Measurements from ENCODE around the gene PHACTR3. TPM values are rescaled to one million over a fixed set of nuclear protein-coding genes. Genes with fewer than 3 reads are reported as not detected.

PHACTR3 gene
- total and polyA plus RNA-seq, 2 of the 8 experiments (the other 6 are each of a cell fraction or from before 2014, with no cell fraction given): 0.05 to 0.13 TPM

DNA sequence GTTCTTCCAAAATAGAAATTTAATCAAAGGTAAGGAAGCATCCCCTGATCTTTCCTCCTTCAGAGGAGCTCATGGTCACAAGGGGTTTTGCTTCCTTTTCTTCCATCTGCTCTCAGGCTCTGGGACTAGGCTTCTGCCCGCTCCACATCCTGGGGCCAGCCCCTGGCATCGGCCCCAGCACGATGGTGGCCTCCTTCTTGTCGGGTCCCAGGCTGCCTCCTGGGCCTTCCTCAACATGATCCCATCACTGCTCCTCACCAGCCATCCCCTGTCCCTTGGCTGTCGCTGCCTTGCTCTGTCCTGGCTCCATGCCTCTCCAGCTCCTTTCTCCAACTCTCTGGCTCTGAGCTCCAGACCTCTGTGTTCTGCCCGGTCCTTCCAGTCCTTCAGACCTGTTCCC is 4.1 kb downstream of the PHACTR3 start (continued):
- TF ChIP-seq, protein P1, sequence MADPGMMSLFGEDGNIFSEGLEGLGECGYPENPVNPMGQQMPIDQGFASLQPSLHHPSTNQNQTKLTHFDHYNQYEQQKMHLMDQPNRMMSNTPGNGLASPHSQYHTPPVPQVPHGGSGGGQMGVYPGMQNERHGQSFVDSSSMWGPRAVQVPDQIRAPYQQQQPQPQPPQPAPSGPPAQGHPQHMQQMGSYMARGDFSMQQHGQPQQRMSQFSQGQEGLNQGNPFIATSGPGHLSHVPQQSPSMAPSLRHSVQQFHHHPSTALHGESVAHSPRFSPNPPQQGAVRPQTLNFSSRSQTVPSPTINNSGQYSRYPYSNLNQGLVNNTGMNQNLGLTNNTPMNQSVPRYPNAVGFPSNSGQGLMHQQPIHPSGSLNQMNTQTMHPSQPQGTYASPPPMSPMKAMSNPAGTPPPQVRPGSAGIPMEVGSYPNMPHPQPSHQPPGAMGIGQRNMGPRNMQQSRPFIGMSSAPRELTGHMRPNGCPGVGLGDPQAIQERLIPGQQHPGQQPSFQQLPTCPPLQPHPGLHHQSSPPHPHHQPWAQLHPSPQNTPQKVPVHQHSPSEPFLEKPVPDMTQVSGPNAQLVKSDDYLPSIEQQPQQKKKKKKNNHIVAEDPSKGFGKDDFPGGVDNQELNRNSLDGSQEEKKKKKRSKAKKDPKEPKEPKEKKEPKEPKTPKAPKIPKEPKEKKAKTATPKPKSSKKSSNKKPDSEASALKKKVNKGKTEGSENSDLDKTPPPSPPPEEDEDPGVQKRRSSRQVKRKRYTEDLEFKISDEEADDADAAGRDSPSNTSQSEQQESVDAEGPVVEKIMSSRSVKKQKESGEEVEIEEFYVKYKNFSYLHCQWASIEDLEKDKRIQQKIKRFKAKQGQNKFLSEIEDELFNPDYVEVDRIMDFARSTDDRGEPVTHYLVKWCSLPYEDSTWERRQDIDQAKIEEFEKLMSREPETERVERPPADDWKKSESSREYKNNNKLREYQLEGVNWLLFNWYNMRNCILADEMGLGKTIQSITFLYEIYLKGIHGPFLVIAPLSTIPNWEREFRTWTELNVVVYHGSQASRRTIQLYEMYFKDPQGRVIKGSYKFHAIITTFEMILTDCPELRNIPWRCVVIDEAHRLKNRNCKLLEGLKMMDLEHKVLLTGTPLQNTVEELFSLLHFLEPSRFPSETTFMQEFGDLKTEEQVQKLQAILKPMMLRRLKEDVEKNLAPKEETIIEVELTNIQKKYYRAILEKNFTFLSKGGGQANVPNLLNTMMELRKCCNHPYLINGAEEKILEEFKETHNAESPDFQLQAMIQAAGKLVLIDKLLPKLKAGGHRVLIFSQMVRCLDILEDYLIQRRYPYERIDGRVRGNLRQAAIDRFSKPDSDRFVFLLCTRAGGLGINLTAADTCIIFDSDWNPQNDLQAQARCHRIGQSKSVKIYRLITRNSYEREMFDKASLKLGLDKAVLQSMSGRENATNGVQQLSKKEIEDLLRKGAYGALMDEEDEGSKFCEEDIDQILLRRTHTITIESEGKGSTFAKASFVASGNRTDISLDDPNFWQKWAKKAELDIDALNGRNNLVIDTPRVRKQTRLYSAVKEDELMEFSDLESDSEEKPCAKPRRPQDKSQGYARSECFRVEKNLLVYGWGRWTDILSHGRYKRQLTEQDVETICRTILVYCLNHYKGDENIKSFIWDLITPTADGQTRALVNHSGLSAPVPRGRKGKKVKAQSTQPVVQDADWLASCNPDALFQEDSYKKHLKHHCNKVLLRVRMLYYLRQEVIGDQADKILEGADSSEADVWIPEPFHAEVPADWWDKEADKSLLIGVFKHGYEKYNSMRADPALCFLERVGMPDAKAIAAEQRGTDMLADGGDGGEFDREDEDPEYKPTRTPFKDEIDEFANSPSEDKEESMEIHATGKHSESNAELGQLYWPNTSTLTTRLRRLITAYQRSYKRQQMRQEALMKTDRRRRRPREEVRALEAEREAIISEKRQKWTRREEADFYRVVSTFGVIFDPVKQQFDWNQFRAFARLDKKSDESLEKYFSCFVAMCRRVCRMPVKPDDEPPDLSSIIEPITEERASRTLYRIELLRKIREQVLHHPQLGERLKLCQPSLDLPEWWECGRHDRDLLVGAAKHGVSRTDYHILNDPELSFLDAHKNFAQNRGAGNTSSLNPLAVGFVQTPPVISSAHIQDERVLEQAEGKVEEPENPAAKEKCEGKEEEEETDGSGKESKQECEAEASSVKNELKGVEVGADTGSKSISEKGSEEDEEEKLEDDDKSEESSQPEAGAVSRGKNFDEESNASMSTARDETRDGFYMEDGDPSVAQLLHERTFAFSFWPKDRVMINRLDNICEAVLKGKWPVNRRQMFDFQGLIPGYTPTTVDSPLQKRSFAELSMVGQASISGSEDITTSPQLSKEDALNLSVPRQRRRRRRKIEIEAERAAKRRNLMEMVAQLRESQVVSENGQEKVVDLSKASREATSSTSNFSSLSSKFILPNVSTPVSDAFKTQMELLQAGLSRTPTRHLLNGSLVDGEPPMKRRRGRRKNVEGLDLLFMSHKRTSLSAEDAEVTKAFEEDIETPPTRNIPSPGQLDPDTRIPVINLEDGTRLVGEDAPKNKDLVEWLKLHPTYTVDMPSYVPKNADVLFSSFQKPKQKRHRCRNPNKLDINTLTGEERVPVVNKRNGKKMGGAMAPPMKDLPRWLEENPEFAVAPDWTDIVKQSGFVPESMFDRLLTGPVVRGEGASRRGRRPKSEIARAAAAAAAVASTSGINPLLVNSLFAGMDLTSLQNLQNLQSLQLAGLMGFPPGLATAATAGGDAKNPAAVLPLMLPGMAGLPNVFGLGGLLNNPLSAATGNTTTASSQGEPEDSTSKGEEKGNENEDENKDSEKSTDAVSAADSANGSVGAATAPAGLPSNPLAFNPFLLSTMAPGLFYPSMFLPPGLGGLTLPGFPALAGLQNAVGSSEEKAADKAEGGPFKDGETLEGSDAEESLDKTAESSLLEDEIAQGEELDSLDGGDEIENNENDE (IDR thresholded peaks at IDR 0.05; ENCODE audit: insufficient replicate concordance, low read length): no peak
- no peak for TF ChIP-seq CHD2 (IDR thresholded peaks at IDR 0.05; ENCODE audit: low read length)
- TF ChIP-seq NRF1 (IDR thresholded peaks at IDR 0.05; ENCODE audit: low read depth, low read length): no peak
- no peak for TF ChIP-seq POU5F1 (IDR thresholded peaks at IDR 0.05; ENCODE audit: low read depth, low read length)
